C1 segment of cervical spinal cord (tissue), 14 donors: ENCODE measurements around the gene ZNF775.

ENCODE experiments used
- DNase-seq, 14 donors: peaks; one replicate each; lab custom pipeline; 2025; lab: John Stamatoyannopoulos, UW

ZNF775 gene

DNA sequence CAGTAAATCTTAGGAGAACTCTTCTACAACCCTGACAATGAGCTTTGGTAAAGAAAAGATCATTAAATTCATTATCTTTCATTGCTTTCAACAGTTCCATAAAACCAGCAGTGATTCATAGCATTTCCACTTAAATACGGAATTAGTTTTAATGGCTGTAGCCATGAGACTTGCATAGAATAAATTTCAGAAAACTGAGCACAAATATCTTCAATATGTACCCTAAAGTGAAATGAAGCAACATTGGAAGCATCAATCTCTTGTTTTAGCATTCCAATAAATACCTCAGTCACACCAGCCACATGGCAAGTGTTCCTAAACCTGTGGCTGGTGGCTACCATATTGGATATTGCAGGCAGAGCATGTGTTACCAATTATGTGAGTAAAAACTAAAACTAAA is 34.1 kb upstream of the ZNF775 start:
- no peak for DNase-seq

DNA sequence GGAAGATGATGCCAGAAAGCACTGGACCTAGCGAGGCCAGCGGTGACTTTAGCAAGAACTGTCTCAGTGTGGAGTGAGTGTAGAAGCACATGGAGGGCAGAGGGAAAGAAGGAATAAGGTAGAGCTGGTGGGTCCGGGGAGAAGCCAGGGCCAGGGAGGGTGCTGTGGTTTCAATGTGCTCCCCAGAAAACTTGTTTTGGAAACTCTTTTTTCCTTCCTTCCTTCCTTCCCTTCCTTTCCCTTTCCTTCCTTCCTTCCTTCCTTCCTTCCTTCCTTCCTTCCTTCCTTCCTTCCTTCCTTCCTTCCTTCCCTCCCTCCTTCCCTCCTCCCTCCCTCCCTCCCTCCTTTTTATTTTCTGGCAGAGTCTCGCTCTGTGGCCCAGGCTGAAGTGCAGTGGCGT is 32.2 kb upstream of the ZNF775 start:
- DNase-seq, result no peak

DNA sequence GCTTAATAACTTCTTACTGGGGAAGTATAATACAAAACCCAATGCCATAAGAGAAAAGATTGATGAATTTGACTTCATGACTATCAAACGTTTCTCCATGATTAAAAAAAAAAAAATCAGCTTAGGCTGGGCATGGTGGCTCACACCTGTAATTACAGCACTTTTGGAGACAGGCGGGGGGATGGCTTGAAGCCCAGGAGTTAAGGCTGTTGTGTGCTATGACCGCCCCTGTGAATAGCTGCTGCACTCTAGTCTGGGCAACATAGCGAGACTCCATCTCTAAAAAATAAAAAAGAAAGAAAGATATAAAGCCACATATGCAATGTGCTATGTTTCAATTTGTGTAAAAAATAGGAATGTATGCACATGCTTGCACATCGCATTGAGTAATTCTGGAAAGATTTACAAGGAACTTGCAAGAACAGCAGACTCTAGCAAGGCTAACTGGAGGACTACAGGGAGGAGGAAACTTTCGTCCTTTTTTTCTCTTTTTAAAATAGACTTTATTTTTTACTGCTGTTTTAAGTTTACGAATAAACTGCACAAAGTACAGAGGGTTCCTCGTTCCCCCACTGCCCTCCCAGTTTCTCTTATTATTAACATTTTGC is 27.4 kb upstream of the ZNF775 start:
- no peak for DNase-seq

DNA sequence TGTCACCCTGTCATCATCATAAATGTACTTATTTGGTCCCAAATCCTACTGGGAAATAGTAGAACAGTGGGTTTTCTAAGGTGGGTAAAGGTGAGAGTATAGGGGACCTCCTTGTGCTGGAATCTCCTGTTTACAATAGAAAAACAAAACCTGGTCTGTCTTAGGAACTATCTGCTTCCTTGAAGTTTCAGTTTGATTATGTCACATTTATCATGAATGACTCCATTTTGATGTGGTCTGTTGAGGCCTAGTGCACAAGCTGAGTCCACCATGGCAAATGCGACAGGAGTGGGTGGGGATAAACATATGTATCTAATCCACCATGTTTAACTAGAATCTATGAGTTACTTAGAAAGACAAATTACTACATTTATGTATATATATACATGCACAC is 23.5 kb upstream of the ZNF775 start:
- DNase-seq, result no peak

DNA sequence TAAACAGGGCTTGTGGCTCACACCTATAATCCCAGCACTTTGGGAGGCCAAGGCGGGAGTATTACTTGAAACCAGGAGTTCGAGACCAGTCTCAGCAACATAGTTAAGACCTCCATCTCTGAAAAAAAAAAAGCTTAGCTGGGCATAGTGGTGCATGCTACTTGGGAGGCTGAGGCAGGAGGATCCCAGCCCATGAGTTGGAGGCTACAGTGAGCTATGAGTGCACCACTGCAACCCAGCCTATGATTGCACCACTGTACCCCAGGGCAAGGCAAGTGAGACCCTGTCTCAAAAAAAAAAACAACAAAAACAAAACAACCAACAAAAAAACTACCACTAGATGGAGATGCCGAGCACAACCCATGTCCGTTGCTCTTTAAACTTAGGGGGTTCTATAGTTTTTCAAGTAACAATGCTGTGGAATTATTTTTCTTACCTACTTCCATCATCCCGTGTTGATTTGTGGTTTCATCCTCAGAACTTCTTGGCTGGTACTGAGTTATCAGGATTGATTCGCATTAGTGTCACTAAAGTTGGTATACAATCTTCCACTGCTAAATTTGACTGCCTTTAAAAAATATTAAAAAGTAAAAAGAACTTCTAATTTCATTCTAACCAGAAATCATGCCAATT is 22.7 kb upstream of the ZNF775 start:
- no peak for DNase-seq

DNA sequence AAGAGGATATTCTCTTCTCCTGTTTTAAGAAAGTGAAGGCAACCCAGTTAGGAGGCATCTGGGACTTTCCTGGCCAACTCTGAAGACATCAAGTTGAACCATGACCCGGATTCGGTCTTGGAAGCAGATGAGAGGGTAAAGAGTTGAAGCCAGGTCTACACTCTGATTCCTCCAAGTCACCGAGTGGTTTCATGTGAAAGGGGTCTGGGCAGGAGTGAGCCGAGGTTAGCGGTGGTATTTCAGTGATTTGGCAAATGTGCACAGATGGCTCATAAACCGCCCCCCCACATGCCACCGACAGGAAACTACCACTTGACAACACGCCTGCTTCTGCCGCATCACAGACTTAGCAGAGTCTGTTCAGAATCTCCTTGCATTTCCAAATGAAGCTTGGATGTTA is 21.9 kb upstream of the ZNF775 start:
- DNase-seq, result no peak

DNA sequence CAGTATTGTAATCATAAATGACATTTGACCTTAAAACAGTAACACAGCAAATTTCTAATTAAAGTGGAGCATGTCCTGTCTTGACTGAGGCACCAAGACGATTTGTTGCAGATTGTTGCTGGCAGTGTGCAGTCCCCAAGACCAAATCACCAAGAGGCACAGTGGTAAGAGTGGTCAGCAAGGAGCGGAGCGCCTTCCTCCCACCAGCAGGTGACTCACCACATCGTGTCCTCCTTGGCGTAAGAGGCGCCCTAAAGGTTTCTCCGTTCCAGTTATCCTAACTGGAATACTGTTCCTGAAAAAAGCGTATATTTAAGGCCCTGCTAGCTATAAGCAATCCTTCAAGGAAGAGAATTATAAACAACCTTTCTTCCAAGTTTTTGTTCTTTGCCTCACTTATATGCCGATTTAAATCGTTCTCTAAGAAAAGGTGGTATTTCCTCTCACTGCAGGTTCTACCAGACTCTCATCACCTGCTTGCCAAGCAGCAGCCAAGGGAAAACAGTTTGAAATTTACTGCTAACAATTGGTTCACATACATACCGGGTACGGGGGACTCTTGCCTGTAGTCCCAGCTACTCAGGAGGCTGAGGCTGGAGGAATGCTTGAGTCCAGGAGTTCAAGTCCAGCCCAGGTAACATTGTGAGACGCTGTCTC is 21.2 kb upstream of the ZNF775 start:
- DNase-seq, result no peak

DNA sequence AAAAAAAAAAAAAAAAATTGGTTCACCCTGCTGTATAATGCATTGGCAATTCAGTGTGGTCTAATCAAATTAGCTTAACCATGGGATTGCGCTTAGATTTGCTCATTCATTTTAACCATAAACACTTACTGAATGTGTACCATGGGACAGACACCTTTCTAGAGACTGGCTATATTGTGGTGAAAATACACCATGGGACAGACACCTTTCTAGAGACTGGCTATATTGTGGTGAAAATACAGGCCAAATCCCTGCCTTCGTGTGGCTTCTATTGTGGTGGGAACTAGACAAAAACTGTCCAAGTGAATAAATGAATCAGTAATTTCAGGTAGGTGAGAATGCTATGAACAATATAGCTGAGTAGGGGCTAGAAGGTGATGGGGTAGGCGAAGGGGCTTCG is 20.7 kb upstream of the ZNF775 start:
- no peak for DNase-seq

DNA sequence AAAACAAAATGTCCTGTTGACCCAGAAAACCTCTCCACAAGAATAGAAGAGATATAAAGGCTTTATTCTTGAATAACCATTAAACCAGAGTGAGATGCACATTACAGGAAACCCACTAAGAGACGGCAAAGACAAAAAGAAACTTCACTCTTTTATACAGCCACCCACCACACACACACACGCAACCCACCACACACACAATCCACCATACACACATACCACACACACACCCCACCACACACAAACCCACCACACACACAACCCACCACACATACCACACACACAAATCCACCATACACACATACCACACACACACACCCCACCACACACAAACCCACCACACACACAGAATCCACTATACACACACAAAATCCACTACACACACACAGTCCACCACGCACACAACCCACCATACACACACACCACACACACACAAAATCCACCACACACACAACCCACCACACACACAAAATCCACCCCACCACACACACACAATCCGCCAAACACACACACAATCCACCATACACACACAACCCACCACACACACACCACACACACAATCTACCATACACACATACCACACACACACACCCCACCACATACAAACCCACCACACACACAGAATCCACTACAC is 20.0 kb upstream of the ZNF775 start:
- no peak for DNase-seq

DNA sequence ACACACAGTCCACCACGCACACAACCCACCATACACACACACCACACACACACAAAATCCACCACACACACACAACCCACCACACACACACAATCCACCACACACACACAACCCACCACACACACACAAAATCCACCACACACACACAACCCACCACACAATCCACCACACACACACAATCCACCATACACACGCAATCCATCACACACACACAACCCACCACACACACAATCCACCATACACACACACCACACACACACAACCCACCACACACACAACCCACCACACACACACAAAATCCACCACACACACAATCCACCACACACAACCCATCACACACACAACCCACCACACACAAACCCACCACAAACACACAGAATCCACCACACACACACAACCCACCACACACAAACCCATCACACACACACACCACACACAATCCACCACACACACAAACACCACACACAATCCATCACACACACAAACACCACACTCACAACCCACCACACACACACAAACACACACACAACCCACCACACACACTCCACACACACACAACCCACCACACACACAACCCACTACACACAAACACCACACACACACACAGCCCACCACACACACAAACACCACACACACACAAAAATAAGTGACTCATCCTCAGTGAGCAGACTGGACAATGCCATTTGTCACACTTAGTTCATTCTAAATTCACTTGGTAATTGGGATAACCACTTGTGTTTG is 19.3 kb upstream of the ZNF775 start:
- no peak for DNase-seq

DNA sequence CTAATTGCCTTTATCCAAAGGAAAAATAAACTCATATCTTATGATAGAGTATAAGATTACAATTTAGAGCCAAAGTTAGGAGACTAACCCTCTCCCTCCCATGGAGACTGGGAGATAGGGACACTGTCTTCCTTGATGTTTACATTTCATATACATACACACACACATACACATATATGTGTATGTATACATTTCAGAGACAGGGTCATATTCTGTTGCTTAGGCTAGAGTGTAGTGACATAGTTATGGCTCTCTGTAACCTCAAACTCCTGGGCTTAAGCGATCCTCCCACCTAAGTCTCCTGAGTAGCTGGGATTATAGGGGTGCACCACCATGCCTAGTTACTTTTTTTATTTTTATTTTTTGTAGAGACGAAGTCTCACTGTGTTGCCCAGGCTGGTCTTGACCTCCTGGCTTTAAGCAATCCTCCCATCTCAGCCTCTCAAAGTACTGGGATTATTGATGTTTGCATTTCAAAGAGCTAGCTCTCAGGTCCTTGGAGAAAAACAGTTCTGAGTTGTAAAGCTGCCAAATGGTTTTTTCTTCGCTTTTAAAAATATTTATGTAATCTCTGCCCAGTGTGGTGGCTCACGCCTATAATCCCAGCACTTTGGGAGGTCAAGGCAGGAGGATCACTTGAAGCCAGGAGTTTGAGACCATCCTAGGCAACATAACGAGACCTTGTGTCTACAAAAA is 18.6 kb upstream of the ZNF775 start:
- no peak for DNase-seq

DNA sequence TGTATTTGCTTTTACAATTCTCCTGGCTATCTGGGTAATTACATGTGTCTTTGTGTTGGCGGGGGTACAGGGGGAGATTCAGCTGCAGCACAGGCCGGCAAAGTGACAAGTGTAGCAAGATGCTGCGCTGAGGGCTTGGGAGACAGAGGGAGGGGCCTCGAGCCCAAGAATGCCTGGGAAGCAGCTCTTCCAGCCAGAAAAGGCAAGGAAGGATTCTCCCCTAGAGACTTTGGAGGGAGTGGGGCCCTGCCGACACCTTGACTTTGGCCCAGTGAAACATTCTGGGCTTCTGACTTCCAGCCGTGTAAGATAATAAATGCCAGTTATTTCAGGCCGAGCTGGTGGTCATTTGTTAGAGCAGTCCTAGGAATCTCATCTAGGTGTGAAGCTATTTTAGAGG is 17.7 kb upstream of the ZNF775 start:
- no peak for DNase-seq

DNA sequence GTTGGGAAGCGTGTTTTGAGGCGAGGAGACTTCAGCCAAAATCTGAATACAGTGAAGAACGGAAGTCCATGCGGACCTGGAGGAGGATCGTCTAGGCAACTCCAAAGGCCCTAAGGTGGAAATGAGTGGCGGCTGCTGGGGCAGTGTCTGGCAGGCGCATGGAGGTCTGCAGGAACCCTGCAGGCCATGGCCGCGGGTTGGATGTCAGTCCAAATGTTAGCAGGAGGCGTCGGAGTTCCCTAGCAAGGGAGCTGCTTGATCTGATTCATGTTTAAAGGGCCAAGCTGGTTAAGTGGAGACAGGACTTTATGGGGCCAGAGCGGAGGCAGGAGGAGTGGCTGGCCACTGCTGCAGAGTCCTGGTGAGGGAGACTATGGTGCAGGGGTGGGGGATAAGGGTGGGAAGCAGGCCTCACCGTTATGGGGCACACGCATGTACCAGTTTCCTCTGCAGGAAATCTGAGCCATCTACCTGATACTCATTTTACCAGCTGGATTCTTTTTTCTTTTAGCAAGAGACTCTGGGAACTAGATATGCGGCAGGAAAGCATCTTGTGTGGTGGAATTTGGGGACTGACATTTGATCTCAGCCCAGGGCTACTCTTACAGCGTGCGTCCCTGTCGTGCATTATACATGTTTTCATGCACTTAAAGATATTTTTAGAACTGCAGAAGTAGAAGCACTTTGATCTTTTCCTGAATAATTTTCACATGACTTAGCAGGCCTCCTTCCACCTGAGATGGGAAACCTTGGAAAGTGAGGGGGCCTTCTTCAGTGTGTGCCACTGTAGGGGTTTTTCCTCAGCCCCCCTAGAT is 17.1 kb upstream of the ZNF775 start:
- no peak for DNase-seq

DNA sequence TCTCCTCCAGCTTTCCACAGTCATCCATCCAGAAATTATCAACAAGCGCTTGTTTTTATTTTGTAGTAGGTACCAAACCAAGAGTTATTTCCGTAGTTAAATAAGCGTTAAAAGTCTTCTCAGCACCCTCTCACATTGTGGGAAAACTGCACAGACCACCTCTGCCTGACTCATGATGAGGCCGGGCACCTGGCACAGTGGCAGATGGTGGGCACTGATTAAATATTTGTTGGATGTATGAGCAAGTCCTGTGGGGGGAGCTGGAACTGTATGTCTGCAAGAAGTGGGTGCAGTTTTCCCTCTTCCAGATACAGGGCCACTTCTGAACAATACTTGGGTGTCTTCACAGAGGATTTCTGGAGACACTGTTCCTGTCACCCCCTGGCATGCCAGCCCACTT is 15.8 kb upstream of the ZNF775 start:
- DNase-seq, result no peak

DNA sequence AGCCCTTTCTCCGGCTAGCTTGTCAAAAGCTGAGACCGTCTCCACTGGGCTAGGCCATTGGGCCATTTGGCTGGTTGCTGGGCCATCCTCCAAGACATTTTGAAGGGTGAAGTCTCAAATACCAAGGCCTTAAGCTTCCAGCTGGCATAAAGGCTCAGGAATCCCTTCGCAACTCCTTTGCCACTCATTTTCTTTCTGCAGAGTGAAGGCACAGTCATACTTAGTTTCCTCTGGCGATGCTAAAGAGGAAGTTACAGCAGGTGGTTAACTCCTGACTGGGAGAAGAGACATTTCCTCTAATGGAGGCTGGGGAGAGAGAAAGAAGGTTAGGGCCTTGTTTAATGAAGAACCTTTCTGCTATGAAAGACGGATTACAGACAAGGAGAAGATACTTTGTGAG is 15.3 kb upstream of the ZNF775 start:
- DNase-seq, result no peak

DNA sequence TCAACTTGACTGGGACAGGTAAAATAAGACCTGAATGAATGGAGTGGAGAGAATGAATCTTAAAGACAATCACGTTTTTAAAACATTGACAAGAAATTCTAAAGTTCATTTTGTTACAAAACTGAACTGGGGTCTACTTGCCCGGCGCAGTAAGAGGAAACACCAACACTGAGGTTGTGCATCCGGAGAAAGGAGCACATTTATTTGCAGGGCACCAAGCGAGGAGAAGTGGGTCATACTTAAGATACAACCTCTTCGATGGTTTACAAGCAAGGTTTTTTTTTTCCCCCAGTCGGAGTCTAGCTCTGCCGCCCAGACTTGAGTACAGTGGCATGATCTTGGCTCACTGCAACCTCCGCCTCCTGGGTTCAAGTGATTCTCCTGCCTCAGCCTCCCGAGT is 13.9 kb upstream of the ZNF775 start:
- DNase-seq, result no peak

DNA sequence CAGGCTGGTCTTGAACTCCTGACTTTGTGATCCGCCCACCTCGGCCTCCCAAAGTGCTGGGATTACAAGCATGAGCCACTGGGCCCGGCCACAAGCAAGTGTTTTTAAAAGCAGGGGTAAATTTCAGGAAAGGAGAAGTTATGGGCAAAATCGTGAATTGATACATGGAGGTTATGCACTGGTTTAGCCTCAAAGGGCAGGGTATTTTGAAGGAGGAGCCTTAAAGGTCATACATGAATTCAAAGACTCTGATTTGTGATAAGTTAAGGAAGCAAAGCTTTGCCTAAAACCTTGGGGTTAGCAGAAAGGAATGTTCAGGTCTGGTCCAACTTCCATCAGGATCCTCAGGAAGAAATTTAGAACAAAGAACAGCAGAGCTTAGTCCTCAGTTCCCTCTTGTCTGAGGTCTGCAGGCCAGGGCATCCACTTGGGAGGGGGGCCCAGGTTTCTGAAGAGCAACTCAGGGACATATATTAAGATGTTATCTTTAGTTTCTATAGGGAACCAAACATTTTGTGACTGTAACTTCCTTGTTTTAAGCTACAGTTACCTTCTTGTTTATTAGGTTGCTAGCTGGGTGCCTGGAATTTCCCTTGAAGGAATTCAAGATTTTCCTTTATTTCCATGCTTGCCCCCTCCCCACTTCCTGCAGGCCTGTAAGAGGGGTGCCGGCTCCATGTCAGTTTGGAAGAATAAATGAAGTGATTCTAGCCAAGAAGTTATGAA is 13.3 kb upstream of the ZNF775 start:
- DNase-seq, result no peak

DNA sequence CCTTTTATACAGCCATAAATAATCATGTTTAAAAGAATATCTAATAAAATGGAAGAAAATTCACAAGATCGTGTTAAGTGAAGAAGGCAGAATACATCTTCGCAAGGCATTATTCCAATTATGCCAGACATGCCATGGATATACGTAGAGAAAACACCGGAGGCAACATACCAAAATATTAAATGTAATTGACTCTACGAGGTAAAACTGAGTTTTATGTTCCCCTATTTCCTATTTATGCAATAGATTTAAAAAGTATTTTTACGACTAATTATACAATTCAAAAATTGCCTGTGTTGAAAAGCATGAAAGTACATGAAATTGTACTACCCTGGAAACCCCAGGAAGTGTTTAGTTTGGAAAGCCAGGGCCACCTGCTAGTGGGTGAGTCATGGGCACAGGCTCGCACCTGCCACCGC is 11.4 kb upstream of the ZNF775 start:
- DNase-seq, result no peak

DNA sequence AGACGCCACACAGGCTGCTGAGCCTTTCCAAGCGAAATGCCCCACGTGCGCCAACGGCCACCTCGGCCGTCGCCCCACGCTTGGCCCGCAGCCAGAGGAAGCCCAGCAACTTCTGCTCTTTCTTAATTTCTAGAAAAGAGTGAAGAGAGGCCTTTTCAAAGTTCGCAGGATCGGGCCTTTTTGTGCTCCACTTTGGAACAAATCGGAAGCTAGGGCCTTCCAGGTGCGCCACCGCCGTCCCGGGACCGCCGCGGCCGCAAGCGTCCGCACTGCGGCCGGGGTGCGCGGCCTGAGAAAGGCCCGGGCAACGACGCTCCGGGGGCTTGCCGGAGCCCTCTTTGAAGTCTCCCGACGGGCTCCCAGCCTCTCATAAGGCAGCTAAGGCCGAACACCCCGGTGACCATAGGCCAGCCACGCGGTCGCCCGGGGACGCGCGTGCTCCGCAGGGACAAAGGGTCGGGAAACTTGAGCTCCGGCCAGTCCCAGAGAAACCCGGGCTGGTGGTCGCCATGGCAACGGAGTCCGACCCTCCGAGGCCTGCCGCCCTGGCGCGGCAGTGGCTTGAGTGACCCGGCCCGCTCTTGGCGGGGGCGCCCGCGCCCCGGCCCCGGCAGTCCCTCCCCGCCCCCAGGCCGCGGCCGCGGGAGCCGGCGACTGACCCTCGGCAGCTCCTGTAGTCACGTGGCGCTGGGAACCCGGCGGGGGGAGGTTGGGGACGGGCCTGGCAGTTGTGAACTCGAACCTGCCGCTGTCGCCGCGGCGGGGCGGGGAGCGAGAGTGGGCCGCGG is 10.8 kb upstream of the ZNF775 start, which contains the start of gene REPIN1:
REPIN1 (plus strand) TSS at position 727 of the 788 bp plus-strand sequence. CDS start 890 bp downstream, outside the sequence.
- peak; percentile 39 to 93 (median 85) for DNase-seq
